Activated CD4-positive, alpha-beta T cell treated with anti-CD3 and anti-CD28 coated beads, Interleukin-2, amount 10 ng/mL, durations not matched to agents 7 days and 5 days (primary cell): ENCODE results near the gene TREML4. TPM values are rescaled to one million over a fixed set of nuclear protein-coding genes. Genes with fewer than 3 reads are reported as not detected.
"Not testable (repeated sequence)": the region's sequence is repeated elsewhere in the genome, so short reads cannot be mapped to it uniquely, and the experiment has no call there.

Source experiments
- CTCF ChIA-PET: fragments of 350-600 bp; sonication (Branson Sonifier 250); formaldehyde crosslinking; loops from one replicate; lab custom pipeline; 2021; ENCODE audit warnings: antibody characterized with exemption; lab: Charles Lee
- POLR2A ChIA-PET: fragments of 350-600 bp; sonication (Branson Sonifier 250); formaldehyde crosslinking; loops from one replicate; lab custom pipeline; 2021; ENCODE audit warnings: antibody characterized with exemption; lab: Charles Lee
- DNase-seq: peaks from one replicate; pipeline ENCODE4 v3.0.0-alpha.2; 2020
- H3K27ac Mint-ChIP-seq: one replicate; pipeline ENCODE4 v1.8.0; 2021; ENCODE audit warnings: mild to moderate bottlenecking, moderate library complexity, mixed read lengths
- H3K27me3 Mint-ChIP-seq: one replicate; pipeline ENCODE4 v1.8.0; 2021; ENCODE audit warnings: mixed read lengths
- H3K36me3 Mint-ChIP-seq: one replicate; pipeline ENCODE4 v1.8.0; 2021; ENCODE audit warnings: low read depth, mixed read lengths
- H3K4me1 Mint-ChIP-seq: one replicate; pipeline ENCODE4 v1.8.0; 2021; ENCODE audit warnings: mixed read lengths
- H3K4me3 Mint-ChIP-seq: one replicate; pipeline ENCODE4 v1.8.0; 2021; ENCODE audit warnings: mild to moderate bottlenecking, moderate library complexity, mixed read lengths
- H3K9me3 Mint-ChIP-seq: one replicate; pipeline ENCODE4 v1.8.0; 2021; ENCODE audit warnings: mixed read lengths
- total RNA-seq, 2 experiments: library from RNA; stranded (reverse); gene quantifications; one replicate each; pipeline ENCODE4 v1.2.3, GENCODE V29; 2021

TREML4 gene
- total RNA-seq, 2 experiments from 2014 or later: not detected

- no peak for DNase-seq
- no peaks in the 10 kb centered on the region for H3K9me3 Mint-ChIP-seq
- H3K27ac Mint-ChIP-seq: no peak overlapping the region
- no peaks in the 10 kb centered on the region for H3K36me3 Mint-ChIP-seq
- H3K4me3 Mint-ChIP-seq: no peak overlapping the region
- ChIA-PET CTCF (no interaction called here), POLR2A (no interaction called here)
- H3K27me3 Mint-ChIP-seq: peaks cover 53% of the 10 kb centered on the region
- peaks cover 3% of the 10 kb centered on the region for H3K4me1 Mint-ChIP-seq
Observed at GRCh38 chr6:41239467-41240159, 11.5 kb downstream of the TREML4 start.

DNA sequence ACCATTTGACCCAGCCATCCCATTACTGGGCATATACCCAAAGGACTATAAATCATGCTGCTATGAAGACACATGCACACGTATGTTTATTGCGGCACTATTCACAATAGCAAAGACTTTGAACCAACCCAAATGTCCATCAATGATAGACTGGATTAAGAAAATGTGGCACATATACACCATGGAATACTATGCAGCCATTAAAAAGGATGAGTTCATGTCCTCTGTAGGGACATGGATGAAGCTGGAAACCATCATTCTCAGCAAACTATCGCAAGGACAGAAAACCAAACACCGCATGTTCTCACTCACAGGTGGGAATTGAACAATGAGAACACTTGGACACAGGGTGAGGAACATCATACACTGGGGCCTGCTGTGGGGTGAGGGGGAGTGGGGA, 18.4 kb downstream of the TREML4 start:
- H3K4me3 Mint-ChIP-seq, H3K27ac Mint-ChIP-seq, POLR2A ChIA-PET, CTCF ChIA-PET, DNase-seq, H3K9me3 Mint-ChIP-seq, H3K36me3 Mint-ChIP-seq: not testable (repeated sequence)
- Mint-ChIP-seq H3K27me3 (peaks cover 28% of the 10 kb centered on the region), H3K4me1 (peaks cover 18% of the 10 kb centered on the region)

DNA sequence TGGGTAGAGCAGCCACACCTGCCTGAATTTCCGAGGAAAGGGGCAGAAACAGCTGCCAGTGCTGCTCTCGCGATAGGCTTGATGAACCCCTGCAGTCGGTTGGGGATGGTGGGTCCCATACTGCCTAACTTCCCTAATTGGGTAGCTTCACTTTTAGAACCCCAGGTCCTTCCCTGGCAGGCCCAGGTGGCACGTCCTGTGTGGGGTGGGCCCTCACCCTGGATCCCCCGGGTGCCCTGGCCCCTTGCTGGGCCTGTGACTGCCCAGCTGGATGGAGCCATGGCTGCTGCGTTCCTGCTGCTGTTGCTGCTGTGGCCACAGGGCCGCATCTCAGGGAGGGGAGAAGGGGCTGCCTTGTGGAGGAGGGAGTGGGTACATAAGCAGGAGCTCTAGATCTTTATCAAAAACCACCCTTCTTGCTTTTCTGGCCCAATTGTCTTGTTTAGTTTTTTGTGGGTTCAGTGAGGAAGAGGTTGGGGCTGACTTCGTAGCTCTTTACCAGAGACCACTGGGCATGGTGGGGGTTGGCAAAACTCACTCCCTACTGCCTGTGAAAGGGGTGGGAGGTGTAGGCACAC, 19.2 kb downstream of the TREML4 start:
- Mint-ChIP-seq H3K36me3 (no peaks in the 10 kb centered on the region), H3K4me3 (no peak overlapping the region), H3K27me3 (peaks cover 22% of the 10 kb centered on the region), H3K9me3 (peaks cover 4% of the 10 kb centered on the region), H3K27ac (no peak overlapping the region), H3K4me1 (peaks cover 18% of the 10 kb centered on the region)
- no peak for DNase-seq
- POLR2A ChIA-PET: interaction anchor here (0.6 kb wide), 1 partner anchor 1091 kb away, joined by 3 read pairs; no protein-coding TSS in a partner anchor
- CTCF ChIA-PET: no interaction called here

DNA sequence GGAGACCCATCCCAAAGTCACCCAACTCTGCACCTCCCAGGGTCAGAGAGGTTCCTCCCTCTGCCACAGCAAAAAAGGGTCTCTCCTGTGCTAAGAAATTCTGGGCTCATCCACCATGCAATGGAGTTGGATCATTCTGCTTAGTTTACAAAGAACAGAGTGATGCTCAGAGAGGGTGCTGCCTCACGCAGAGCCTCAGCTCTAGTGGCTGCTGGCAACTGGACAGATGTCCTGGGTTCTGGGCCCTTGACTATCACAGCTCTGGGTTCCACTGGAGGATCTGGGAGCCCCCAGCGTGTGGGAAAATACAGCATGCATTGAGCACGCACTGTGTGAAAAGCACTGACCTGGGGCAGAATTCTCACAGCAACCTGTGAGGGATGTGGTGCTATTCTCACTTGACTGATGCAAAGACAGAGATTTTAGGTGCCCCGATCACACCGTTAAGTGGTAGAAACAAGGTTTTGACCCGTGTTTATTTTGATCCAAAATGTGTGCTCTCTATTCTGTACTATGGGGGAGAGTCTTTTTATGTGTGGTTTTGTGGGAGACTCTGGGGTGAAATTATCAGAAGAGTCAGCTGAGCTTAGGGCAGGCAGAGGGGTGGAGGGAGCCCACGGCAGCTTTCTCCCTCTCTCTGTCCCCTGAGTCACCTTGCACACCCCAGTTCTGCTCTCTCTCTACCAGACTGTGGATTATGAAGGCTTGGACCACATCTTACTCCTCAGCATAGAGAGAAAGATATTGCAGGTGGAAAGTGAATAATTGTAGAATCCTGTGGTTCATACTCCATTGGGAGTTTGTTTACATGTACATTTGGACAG, 19.9 kb downstream of the TREML4 start:
- DNase-seq: no peak
- peaks cover 4% of the 10 kb centered on the region for H3K9me3 Mint-ChIP-seq
- peaks cover 23% of the 10 kb centered on the region for H3K27me3 Mint-ChIP-seq
- no peak overlapping the region for H3K27ac Mint-ChIP-seq
- CTCF ChIA-PET: no interaction called here
- peaks cover 15% of the 10 kb centered on the region for H3K4me1 Mint-ChIP-seq
- no peak overlapping the region for H3K4me3 Mint-ChIP-seq
- no peaks in the 10 kb centered on the region for H3K36me3 Mint-ChIP-seq
- POLR2A ChIA-PET: no interaction called here

DNA sequence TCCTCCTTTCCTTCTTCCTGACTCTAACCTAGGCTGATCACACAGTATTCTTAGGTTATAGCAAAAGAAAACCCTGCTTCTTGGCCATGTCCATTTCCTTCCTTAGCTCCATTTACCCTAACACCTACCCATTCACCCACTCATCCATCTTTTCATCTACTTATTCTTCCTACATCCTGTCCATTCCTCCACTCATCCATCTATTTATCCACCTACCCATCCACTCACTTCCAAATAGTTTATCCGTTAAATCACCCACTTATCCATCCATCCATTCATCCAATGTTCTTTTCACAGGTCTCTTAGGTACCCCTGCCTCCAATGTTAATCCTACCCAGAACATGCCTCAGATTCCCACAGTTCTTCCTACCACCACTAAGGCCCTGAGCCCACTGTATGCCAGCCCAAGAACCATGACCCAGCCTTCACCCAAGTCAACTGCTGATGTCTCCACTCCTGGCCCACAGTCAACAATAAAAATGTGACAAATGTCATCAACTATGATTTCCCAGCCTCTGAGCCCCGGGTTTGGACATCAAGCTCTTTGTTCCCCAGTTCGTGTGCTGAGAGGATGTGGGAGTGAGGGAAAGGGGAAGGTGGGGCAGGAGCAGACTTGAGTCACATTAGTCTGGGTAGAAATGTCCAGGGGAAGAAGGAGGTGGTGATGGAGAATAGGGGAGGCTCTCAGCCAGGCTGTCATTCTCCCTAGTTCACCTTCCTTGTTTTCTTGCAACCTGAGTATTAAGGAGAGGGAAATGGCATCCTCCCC, 24.4 kb downstream of the TREML4 start:
- POLR2A ChIA-PET: interaction anchor here (0.6 kb wide), 1 partner anchor 47 kb away, joined by 3 read pairs; no protein-coding TSS in a partner anchor
- Mint-ChIP-seq H3K4me3 (no peak overlapping the region), H3K27ac (no peak overlapping the region), H3K9me3 (no peaks in the 10 kb centered on the region), H3K27me3 (peaks cover 8% of the 10 kb centered on the region), H3K4me1 (peaks cover 12% of the 10 kb centered on the region), H3K36me3 (no peaks in the 10 kb centered on the region)
- DNase-seq: no peak
- CTCF ChIA-PET: interaction anchor here (1.0 kb wide), 1 partner anchor 8 kb away, joined by 3 read pairs; no protein-coding TSS in a partner anchor

GRCh38 chr6:41255110-41255509, 27.0 kb downstream of the TREML4 start:
- Mint-ChIP-seq H3K36me3 (no peaks in the 10 kb centered on the region), H3K9me3 (peaks cover 4% of the 10 kb centered on the region), H3K27me3 (peaks cover 19% of the 10 kb centered on the region), H3K4me1 (peaks cover 5% of the 10 kb centered on the region), H3K4me3 (no peak overlapping the region), H3K27ac (no peak overlapping the region)
- ChIA-PET CTCF (no interaction called here), POLR2A (no interaction called here)
- DNase-seq: no peak

- Mint-ChIP-seq H3K4me3 (no peak overlapping the region), H3K4me1 (peaks cover 5% of the 10 kb centered on the region), H3K9me3 (peaks cover 7% of the 10 kb centered on the region), H3K36me3 (no peaks in the 10 kb centered on the region), H3K27me3 (peaks cover 23% of the 10 kb centered on the region), H3K27ac (no peak overlapping the region)
- DNase-seq: no peak
- CTCF ChIA-PET: no interaction called here
- POLR2A ChIA-PET: no interaction called here
Observed at GRCh38 chr6:41255638-41256246, 27.6 kb downstream of the TREML4 start.

DNA sequence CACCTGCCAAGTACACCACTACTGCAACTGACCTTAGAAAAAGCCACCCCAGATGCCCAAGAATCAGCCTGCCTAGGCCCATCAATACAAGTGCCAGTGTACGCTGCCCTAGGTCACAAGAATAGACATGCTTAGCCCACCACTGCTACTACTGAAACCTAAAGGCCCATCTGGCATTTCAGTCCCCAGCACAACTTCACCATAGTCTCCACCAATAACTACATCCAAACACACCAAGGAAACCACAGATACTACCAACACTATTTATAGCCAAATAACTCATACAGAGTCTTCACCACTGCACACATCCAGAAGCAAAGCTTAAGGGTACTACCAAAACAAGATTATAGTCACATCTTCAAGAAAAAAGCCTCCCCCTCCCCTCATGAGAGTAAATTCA, 28.2 kb downstream of the TREML4 start:
- Mint-ChIP-seq H3K27ac (no peak overlapping the region), H3K36me3 (no peaks in the 10 kb centered on the region), H3K4me1 (peaks cover 5% of the 10 kb centered on the region), H3K27me3 (peaks cover 28% of the 10 kb centered on the region), H3K4me3 (no peak overlapping the region), H3K9me3 (peaks cover 12% of the 10 kb centered on the region)
- ChIA-PET CTCF (no interaction called here), POLR2A (no interaction called here)
- DNase-seq: no peak

DNA sequence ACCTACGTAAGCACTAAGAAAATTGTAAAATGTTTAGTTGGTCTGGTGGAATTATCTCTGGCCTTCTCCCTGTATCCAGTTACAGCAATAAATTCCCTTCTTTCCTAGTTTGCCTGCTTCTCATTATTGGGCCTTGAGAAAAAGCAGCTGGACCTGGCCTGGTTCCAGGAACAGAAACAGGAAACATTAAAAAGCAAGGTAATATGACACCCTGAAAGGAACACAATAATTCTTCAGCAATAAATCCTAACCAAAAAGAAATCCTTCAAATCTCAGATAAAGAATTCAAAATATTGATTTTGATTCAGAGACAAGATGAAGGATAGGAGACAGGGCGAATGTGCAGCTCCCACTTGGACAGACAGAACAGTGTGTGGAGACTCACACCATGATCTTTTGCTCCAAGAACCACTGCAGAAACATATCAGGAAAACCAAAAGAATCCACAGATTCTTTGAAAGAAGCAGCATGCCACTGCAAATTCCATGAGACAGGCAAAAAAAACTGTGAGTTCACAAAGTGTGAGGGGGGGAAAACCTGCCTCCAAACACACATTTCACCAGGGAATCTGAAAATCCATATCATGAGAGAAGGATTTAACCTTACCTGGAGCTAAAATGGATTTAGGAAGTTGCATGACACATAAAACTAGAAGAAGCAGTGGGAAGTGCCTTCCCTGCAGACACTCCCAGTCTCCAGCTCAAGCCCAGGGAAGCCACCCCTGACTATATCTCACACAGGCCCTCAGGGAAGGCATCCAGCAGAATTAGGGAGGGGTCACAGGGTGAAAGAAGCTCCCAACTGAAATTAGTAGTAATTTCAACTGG, 29.4 kb downstream of the TREML4 start:
- H3K4me3 Mint-ChIP-seq: no peak overlapping the region
- ChIA-PET CTCF (interaction anchor here (0.6 kb wide), 1 partner anchor 91 kb away, joined by 7 read pairs; no protein-coding TSS in a partner anchor), POLR2A (no interaction called here)
- H3K4me1 Mint-ChIP-seq: peaks cover 5% of the 10 kb centered on the region
- no peaks in the 10 kb centered on the region for H3K36me3 Mint-ChIP-seq
- H3K27me3 Mint-ChIP-seq: peaks cover 30% of the 10 kb centered on the region
- DNase-seq: no peak
- H3K27ac Mint-ChIP-seq: no peak overlapping the region
- peaks cover 23% of the 10 kb centered on the region for H3K9me3 Mint-ChIP-seq

DNA sequence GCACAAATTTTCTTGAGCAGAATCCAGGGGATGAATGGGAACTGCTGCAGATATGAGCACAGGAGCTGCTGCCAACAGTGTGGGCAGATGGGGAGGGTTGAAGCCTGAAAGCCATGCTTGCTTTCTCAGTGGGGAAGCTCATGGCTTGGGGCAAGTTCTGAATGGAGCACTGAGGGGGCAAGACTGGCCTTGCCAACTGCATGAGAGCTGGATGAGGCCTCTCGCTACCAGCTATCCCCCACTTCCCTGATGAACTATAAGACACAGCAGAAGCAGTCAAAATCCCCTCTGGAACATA, 30.0 kb downstream of the TREML4 start:
- ChIA-PET CTCF (interaction anchor here (0.6 kb wide), 1 partner anchor 90 kb away, joined by 7 read pairs; no protein-coding TSS in a partner anchor), POLR2A (no interaction called here)
- Mint-ChIP-seq H3K4me3 (no peak overlapping the region), H3K36me3 (peaks cover 2% of the 10 kb centered on the region), H3K9me3 (peaks cover 25% of the 10 kb centered on the region), H3K4me1 (peaks cover 5% of the 10 kb centered on the region), H3K27ac (no peak overlapping the region), H3K27me3 (peaks cover 27% of the 10 kb centered on the region)
- no peak for DNase-seq

DNA sequence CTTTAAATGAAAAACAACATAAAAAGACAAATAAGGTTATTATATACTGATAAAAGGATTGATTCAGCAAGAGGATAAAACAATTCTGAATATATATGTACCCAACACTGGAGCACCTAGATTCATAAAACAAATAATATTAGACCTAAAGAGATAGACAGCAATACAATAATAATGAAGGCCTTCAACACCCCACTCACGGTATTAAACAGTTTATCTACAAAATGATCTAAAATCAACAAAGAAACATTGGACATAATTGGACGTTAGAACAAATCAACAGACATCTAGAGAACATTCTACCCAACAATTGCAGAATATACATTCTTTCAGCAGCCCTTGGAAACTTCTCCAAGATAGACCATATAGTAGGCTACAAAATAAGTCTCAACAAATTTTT, 34.3 kb downstream of the TREML4 start:
- POLR2A ChIA-PET: no interaction called here
- H3K4me1 Mint-ChIP-seq: no peaks in the 10 kb centered on the region

More for the DNA sequence above, 34.3 kb downstream of the TREML4 start:
- H3K4me3 Mint-ChIP-seq: no peak overlapping the region
- CTCF ChIA-PET: no interaction called here
- peaks cover 32% of the 10 kb centered on the region for H3K9me3 Mint-ChIP-seq
- H3K27ac Mint-ChIP-seq: no peak overlapping the region
- H3K36me3 Mint-ChIP-seq: peaks cover 6% of the 10 kb centered on the region
- no peak for DNase-seq
- H3K27me3 Mint-ChIP-seq: peaks cover 41% of the 10 kb centered on the region
